ENCODE data around the gene SLC6A15. TPM values are rescaled to one million over a fixed set of nuclear protein-coding genes. Genes with fewer than 3 reads are reported as not detected.

SLC6A15 gene
- total RNA-seq, 1 donor, result 53.3 TPM

DNA sequence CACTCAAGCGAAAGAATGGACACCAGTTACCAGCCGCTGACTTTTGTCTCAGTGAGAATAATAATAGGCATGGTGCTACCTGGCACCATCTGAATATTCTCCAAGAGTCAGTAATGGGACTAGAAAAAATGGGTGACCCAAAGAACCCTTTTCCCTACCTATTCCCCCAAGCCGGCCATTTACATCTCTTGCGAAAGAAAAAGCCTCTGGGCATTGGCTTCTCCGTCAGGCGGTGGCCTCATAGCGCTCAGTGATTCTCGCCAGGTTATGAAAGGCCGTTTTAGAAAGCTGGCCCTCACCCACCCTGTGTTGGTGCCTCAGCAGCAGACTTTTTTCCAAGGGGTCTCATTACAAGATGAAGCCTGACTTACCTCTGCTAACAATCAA, 523 bp upstream of the SLC6A15 start:
- peak overlapping the region; percentile 86 for H3K4me3 ChIP-seq (ENCODE audit: low read depth, low read length)
- TF ChIP-seq, protein P1, sequence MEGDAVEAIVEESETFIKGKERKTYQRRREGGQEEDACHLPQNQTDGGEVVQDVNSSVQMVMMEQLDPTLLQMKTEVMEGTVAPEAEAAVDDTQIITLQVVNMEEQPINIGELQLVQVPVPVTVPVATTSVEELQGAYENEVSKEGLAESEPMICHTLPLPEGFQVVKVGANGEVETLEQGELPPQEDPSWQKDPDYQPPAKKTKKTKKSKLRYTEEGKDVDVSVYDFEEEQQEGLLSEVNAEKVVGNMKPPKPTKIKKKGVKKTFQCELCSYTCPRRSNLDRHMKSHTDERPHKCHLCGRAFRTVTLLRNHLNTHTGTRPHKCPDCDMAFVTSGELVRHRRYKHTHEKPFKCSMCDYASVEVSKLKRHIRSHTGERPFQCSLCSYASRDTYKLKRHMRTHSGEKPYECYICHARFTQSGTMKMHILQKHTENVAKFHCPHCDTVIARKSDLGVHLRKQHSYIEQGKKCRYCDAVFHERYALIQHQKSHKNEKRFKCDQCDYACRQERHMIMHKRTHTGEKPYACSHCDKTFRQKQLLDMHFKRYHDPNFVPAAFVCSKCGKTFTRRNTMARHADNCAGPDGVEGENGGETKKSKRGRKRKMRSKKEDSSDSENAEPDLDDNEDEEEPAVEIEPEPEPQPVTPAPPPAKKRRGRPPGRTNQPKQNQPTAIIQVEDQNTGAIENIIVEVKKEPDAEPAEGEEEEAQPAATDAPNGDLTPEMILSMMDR (IDR thresholded peaks at IDR 0.05; ENCODE audit: insufficient read depth, low read length), result no peak
- peak; percentile 45 for DNase-seq (ENCODE audit: low read depth)

DNA sequence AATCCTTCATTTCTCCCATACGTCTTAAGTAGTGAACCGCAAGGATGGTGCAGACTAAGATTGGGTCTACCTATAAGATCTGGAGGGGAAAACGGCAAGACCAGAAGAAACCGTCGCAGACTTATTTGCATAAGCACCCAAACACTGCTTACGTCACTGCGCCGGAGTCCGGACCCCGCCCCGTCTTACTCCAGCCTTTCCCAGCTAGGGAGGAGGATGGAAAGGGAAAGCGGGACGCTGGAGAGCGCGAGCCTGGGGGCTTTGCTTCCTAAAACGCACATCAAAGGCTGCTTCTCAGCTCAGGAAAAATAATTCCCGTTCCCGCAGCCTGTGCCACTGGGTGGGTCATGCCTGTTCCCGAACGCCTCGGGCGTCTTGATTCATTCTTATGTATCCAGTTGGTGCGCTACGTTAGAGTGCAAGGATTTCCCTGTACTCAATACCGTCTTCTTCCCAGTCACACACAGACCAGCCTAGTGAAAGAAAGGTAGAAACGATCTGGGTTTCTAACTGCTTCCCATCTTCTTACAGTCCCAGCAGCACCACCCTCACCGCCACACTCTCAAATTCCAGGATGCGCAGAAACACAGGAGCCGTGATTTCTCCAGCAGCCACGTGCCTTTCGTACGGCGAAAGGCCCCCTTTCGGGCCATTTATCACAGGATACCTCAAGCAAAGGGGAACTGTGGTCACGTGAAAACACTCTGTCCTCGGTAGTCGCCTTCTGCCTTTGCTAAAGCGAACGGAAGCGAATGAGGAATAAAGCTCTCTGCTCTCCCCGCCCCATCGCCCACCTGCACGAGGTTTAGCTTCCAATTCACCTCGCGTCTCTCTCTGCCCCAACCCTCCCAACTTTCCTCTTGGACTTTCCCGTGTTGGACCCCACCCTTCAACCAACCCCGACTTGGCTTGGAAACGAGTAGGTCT, 1.1 kb downstream of the SLC6A15 start:
- DNase-seq (ENCODE audit: low read depth), result peak; percentile 83
- TF ChIP-seq, protein P1 (IDR thresholded peaks at IDR 0.05; ENCODE audit: insufficient read depth, low read length), result no peak
- peak overlapping the region; percentile 86 for H3K4me3 ChIP-seq (ENCODE audit: low read depth, low read length)

DNA sequence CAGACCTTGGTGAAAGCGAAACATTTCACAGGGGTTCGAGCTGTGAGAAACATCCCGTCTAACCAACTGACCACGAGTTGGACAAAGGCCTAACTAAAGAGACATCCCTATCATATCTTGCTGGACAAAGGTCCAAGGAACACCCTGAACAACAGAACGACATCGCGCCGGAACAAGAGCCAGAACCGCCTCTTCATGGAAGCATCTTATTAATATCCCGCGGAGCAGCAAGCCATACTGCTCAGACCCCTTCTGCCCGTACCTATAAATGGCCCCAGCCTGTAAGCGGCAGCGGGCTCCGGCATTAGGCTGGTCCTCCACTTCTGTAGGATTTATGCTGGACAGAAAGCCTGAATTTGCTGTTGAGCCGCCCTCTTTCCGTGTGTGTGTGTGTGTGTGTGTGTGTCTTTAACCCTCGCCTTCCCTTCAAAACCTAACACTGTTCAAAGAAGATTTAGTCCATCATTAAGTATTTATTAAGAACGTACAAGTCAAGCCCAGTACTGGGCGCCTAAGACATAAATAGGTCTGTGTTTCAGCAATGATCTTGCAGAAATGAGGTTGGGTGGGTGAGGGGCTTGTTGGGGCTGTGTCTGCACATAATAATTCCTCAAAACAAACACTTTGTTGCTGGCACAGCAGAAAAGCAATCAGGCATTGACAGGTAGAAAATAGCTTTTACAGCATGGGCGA, 1.9 kb downstream of the SLC6A15 start:
- H3K4me3 ChIP-seq (ENCODE audit: low read depth, low read length), result peak overlapping the region; percentile 86
- TF ChIP-seq, protein P1 (IDR thresholded peaks at IDR 0.05; ENCODE audit: insufficient read depth, low read length), result no peak
- peak; percentile 56 for DNase-seq (ENCODE audit: low read depth)

DNA sequence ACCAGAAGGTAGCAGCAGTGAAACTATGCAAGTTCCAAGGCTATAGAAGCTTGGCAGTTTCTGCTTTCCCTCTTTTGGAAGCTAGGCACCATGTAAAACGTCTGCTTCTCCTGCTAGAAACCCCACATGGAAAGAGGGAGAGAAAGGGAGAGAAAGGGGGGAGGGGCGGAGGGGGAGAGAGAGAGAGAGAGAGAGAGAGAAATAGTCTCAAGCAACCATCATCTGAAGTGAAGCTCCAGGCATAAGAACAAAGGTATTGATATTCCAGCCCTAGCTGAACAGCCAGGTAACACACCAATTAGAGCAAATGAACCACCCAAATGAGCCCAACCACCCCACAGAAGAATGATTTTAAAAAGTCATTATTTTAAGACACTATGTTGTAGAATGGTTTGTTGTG, 8.5 kb downstream of the SLC6A15 start:
- TF ChIP-seq, protein P1 (IDR thresholded peaks at IDR 0.05; ENCODE audit: insufficient read depth, low read length), result no peak
- H3K4me3 ChIP-seq (ENCODE audit: low read depth, low read length), result no peak overlapping the region
- DNase-seq (ENCODE audit: low read depth), result no peak

DNA sequence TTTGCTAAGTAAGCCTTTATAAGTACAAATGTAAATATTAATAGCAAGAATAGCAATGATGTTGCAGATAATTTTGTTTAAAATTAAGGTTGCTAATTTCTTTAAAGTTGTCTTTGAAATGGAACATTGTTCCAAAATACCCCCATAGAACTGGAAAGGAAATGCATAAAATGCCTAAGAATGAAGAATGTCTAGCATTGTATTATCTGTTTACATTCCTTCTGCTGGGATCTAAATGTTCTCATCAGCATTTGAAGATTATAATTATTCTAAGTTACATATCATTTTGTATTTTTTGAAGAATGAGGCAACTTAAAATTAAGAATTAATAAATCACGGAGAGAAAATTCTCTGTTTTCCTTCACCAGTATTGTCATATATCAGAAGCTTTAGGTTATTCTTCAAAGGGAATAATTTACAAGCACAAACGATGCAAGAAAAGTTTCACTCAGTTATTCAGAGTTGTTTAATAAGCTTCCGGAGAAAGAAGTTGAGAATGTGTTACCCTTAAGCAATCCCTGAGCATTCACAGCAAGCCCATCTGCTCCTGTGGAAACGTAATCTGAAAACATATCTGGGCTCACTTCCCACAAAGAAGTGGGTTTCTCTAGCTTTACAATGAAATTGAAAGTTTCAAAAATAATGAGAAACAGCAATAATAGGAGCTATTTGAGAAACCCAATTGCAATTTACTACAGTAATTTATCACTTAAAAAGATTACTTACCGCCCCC, 21.3 kb downstream of the SLC6A15 start:
- no peak overlapping the region for H3K4me3 ChIP-seq (ENCODE audit: low read depth, low read length)
- peak; percentile 21 for DNase-seq (ENCODE audit: low read depth)
- TF ChIP-seq, protein P1 (IDR thresholded peaks at IDR 0.05; ENCODE audit: insufficient read depth, low read length), result no peak

DNA sequence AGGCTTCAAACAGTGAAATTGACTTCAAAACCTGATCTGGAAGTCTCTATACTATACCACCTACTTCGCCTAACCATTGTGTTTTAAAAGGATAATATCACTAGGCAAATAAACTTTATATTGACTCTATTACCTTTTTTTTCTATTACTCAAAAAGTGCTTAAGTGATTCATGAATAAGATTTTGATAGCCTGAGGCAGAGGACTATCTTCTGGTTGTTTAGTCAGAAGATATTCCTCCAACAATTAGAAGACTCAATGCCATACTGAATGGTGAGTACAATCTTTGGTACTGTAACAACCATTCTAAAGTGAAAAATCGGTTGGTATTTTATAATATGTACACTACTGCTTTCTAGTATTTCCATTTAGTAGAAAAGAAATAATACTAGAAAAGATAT, 22.8 kb downstream of the SLC6A15 start:
- H3K4me3 ChIP-seq (ENCODE audit: low read depth, low read length), result no peak overlapping the region
- no peak for DNase-seq (ENCODE audit: low read depth)
- TF ChIP-seq, protein P1 (IDR thresholded peaks at IDR 0.05; ENCODE audit: insufficient read depth, low read length), result no peak
